ENCODE data around the gene CACNG5.
A peak's percentile ranks its signal among the peaks of the same experiment; 100 is the strongest.

Gene CACNG5

GRCh38 chr17:66909804-66910373 is 75.0 kb downstream of the CACNG5 start:
- DNase-seq = no peak

GRCh38 chr17:66910651-66911285 is 75.9 kb downstream of the CACNG5 start:
- no peak for DNase-seq

GRCh38 chr17:66915204-66915611 is 80.3 kb downstream of the CACNG5 start:
- peak; percentile 5 for DNase-seq

GRCh38 chr17:66915792-66916191 is 80.9 kb downstream of the CACNG5 start:
- no peak for DNase-seq

- DNase-seq = no peak
These were observed 82.0 kb downstream of the CACNG5 start for GRCh38 chr17:66916946-66917345.

- DNase-seq = no peak
These were observed 84.0 kb downstream of the CACNG5 start for GRCh38 chr17:66918896-66919295.

- DNase-seq = no peak
These were observed 85.5 kb downstream of the CACNG5 start for GRCh38 chr17:66920435-66920834.

GRCh38 chr17:66920950-66921349 is 86.0 kb downstream of the CACNG5 start:
- no peak for DNase-seq

- DNase-seq = no peak
These were observed 89.0 kb downstream of the CACNG5 start for GRCh38 chr17:66923886-66924285.

- no peak for DNase-seq
These were observed 91.0 kb downstream of the CACNG5 start for GRCh38 chr17:66925811-66926500.

- DNase-seq = no peak
These were observed 94.0 kb downstream of the CACNG5 start for GRCh38 chr17:66928949-66929348.

GRCh38 chr17:66929591-66929990 is 94.7 kb downstream of the CACNG5 start:
- DNase-seq = no peak

GRCh38 chr17:66930933-66931332 is 96.0 kb downstream of the CACNG5 start:
- DNase-seq = peak; percentile 11

- DNase-seq = no peak
These were observed 97.4 kb downstream of the CACNG5 start for GRCh38 chr17:66932311-66932710.

- DNase-seq = no peak
These were observed 99.1 kb downstream of the CACNG5 start for GRCh38 chr17:66934040-66934439.

All from hematopoietic multipotent progenitor cell treated with erythropoietin and hydrocortisone succinate and interleukin-3 and kit ligand, for 6 days (in vitro differentiated cells).